ENCODE data around the gene CCR9.

CCR9 gene

GRCh38 chr3:45880725-45881077 lies 5.6 kb upstream of the CCR9 start:
- no peak for TF ChIP-seq POLR2AphosphoS5 (IDR thresholded peaks at IDR 0.05; ENCODE audit: low read depth, low read length)
- no peak for TF ChIP-seq FOXP2 (optimal IDR thresholded peaks at IDR 0.05; ENCODE audit: borderline replicate concordance, extremely low read depth, extremely low read length, insufficient read depth)
- TF ChIP-seq SIN3A (IDR thresholded peaks at IDR 0.05; ENCODE audit: borderline replicate concordance, insufficient read depth, low read length), result no peak

GRCh38 chr3:45881078-45882022 lies 5.0 kb upstream of the CCR9 start:
- no peak for TF ChIP-seq TAF1 (IDR thresholded peaks at IDR 0.05; ENCODE audit: borderline replicate concordance, insufficient read depth, low read length)

GRCh38 chr3:45884368-45885201 lies 1.8 kb upstream of the CCR9 start:
- TF ChIP-seq TAF1 (IDR thresholded peaks at IDR 0.05; ENCODE audit: borderline replicate concordance, insufficient read depth, low read length) (no peak), POLR2AphosphoS5 (IDR thresholded peaks at IDR 0.05; ENCODE audit: low read depth, low read length) (no peak), SIN3A (IDR thresholded peaks at IDR 0.05; ENCODE audit: borderline replicate concordance, insufficient read depth, low read length) (no peak), FOXP2 (optimal IDR thresholded peaks at IDR 0.05; ENCODE audit: borderline replicate concordance, extremely low read depth, extremely low read length, insufficient read depth) (no peak), REST (IDR thresholded peaks at IDR 0.05; ENCODE audit: insufficient read depth in 1 of 2, low read depth in 2 of 2, low read length in 2 of 2) (no peak)

DNA sequence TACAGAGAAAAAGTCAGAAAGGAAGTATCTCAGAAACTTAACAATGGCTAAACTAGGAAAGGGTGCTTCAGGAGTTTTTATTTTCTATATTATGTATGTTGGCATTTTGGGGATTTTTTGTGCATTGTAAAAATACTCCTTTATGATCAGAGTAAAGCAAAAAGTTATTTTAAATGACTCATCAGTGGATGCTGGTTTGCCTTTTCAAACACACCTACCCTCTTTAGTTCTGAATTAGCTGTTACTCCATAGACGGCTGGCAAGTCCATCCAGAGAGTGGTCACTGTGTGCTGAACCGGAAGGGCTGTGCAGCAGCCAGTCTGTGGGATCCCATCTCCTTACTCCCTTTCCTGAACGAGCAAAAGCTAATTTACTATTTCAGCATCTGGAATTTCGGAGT lies 942 bp downstream of the CCR9 start:
- no peak for TF ChIP-seq FOXP2 (optimal IDR thresholded peaks at IDR 0.05; ENCODE audit: borderline replicate concordance, extremely low read depth, extremely low read length, insufficient read depth)
- no peak for TF ChIP-seq TAF1 (IDR thresholded peaks at IDR 0.05; ENCODE audit: borderline replicate concordance, insufficient read depth, low read length)
- TF ChIP-seq REST (IDR thresholded peaks at IDR 0.05; ENCODE audit: insufficient read depth in 1 of 2, low read depth in 2 of 2, low read length in 2 of 2), result no peak
- TF ChIP-seq POLR2AphosphoS5 (IDR thresholded peaks at IDR 0.05; ENCODE audit: low read depth, low read length), result no peak
- TF ChIP-seq SIN3A (IDR thresholded peaks at IDR 0.05; ENCODE audit: borderline replicate concordance, insufficient read depth, low read length), result no peak

DNA sequence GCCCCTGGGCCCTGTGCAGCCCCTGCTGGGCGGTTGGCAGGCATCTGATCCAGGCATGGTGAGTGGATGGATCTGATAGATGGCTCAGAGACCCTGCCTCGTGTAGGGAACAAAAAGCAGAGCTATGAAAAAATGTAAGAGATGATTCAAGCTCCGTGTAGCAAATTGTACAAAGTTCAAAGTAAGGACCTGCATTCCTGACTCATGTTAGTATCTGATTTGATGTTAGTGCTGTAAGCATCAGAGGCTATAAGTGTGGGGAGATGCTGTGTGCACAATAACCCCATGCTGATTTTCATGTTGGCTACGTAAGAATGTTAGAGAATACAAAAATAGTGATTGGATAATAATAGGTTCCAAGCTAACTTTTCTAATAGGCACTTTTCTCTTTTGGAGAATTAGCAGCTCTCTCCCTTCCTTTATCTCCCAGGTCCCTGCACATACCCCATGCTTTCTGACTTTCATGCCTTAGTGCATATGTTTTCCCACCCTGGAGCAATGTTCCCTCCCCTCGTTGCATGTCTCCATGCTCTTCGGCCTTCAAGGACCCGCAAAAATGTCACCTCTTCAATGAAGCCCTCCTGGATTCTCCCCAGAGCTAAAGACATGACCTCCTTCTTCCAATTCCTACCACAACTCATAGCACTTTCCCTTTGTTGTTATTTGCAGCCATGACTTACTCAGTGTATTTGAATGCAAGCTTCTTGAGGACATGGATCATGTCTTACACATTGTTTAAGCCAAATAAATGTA lies 1.6 kb downstream of the CCR9 start:
- TF ChIP-seq POLR2AphosphoS5 (IDR thresholded peaks at IDR 0.05; ENCODE audit: low read depth, low read length) (no peak), SIN3A (IDR thresholded peaks at IDR 0.05; ENCODE audit: borderline replicate concordance, insufficient read depth, low read length) (no peak), FOXP2 (optimal IDR thresholded peaks at IDR 0.05; ENCODE audit: borderline replicate concordance, extremely low read depth, extremely low read length, insufficient read depth) (no peak), REST (IDR thresholded peaks at IDR 0.05; ENCODE audit: insufficient read depth in 1 of 2, low read depth in 2 of 2, low read length in 2 of 2) (no peak), TAF1 (IDR thresholded peaks at IDR 0.05; ENCODE audit: borderline replicate concordance, insufficient read depth, low read length) (no peak)
